Muscle of leg (tissue), 11 donors: ENCODE data around the gene CEP131. TPM values are rescaled to one million over a fixed set of nuclear protein-coding genes. Genes with fewer than 3 reads are reported as not detected.

Source experiments
- DNase-seq: peaks from one replicate; pipeline ENCODE4 v3.0.0; 2013
- H3K27ac ChIP-seq: one replicate; pipeline ENCODE4 v1.5.1; 2013; ENCODE audit warnings: mild to moderate bottlenecking, low read length, control low read depth
- H3K27me3 ChIP-seq: one replicate; pipeline ENCODE4 v1.6.1; 2013; ENCODE audit warnings: low read length; ENCODE audit not compliant: control insufficient read depth, insufficient read depth
- H3K36me3 ChIP-seq: one replicate; pipeline ENCODE4 v1.6.1; 2013; ENCODE audit warnings: low read length; ENCODE audit not compliant: control insufficient read depth, insufficient read depth
- H3K4me1 ChIP-seq: one replicate; pipeline ENCODE4 v1.6.1; 2013; ENCODE audit warnings: low read length; ENCODE audit not compliant: control insufficient read depth, insufficient read depth
- H3K4me3 ChIP-seq: one replicate; pipeline ENCODE4 v1.5.1; 2013; ENCODE audit warnings: low read length, control low read depth
- H3K9me3 ChIP-seq: replicated peaks from 2 replicates; pipeline ENCODE4 v1.6.1; 2013; ENCODE audit warnings: low read depth, low read length; ENCODE audit not compliant: control insufficient read depth
- WGBS: methylation state at CpG from one replicate; pipeline ENCODE4 v1.1.5; 2013; ENCODE audit warnings: missing lambda C conversion rate; ENCODE audit not compliant: insufficient coverage; 5-methylcytosine and 5-hydroxymethylcytosine counted together
- polyA plus RNA-seq, 8 donors: library from polyadenylated mRNA; unstranded; fragments of 120-200 nt; gene quantifications; one replicate each; pipeline versions ENCODE4 v1.2.1 to v1.2.3, GENCODE V29; 2013; ENCODE audit warnings: inconsistent platforms in 1 of 8, low replicate concordance in 1 of 8; ENCODE audit not compliant: insufficient read length in 8 of 8, insufficient read depth in 1 of 8
- total RNA-seq: library from RNA; stranded (reverse); fragments of 120-200 nt; gene quantifications from one replicate; pipeline ENCODE4 v1.2.4, GENCODE V29; 2013

Gene CEP131
- total and polyA plus RNA-seq, 9 donors: 8.3 to 16.4 (median 13.5) TPM

- WGBS: 24% methylated on average over 22 of the region's 25 CpGs
- Histone ChIP-seq H3K27ac (no peak overlapping the region), H3K4me3 (no peak overlapping the region), H3K36me3 (no peaks in the 10 kb centered on the region), H3K9me3 (no peaks in the 10 kb centered on the region), H3K4me1 (peaks cover 13% of the 10 kb centered on the region), H3K27me3 (no peaks in the 10 kb centered on the region)
- DNase-seq: peak; percentile 90
Observed at GRCh38 chr17:81142301-81143199, 80.2 kb downstream of the CEP131 start.

GRCh38 chr17:81140695-81141094, 82.1 kb downstream of the CEP131 start:
- H3K4me3 ChIP-seq: no peak overlapping the region
- WGBS: 92% methylated on average over 34 of the region's 37 CpGs

GRCh38 chr17:81140018-81140417, 82.7 kb downstream of the CEP131 start:
- 67% methylated on average over 4 of the region's 8 CpGs for WGBS
- Histone ChIP-seq H3K4me1 (peaks cover 18% of the 10 kb centered on the region), H3K4me3 (no peak overlapping the region), H3K27me3 (no peaks in the 10 kb centered on the region), H3K36me3 (no peaks in the 10 kb centered on the region), H3K9me3 (no peaks in the 10 kb centered on the region), H3K27ac (no peak overlapping the region)
- no peak for DNase-seq

More at GRCh38 chr17:81140695-81141094, 82.1 kb downstream of the CEP131 start:
- no peaks in the 10 kb centered on the region for H3K36me3 ChIP-seq
- peaks cover 17% of the 10 kb centered on the region for H3K4me1 ChIP-seq
- no peak overlapping the region for H3K27ac ChIP-seq
- DNase-seq: no peak
- no peaks in the 10 kb centered on the region for H3K9me3 ChIP-seq
- H3K27me3 ChIP-seq: no peaks in the 10 kb centered on the region

Other genes starting within 250 kb of the CEP131 start
- 7.8 TPM for gene CHMP6, start 231.1 kb downstream of the CEP131 start, total RNA-seq
- 10 to 100 TPM; 21.6 to 32.1 (median 25.6) TPM for gene CHMP6, start 231.1 kb downstream of the CEP131 start, polyA plus RNA-seq
- gene BAIAP2, start 187.8 kb downstream of the CEP131 start, total RNA-seq: 14.4 TPM
- gene BAIAP2, start 187.8 kb downstream of the CEP131 start, polyA plus RNA-seq: 10 to 100 TPM; 11.6 to 24.7 (median 17.2) TPM
- gene PVALEF, start 57.5 kb downstream of the CEP131 start, total RNA-seq: 1.2 TPM
- gene PVALEF, start 57.5 kb downstream of the CEP131 start, polyA plus RNA-seq: 1 to 10 TPM in 3 of 8 donors, under 1 TPM in 5; 0.21 to 1.4 (median 0.97) TPM
- 6.3 TPM for gene AATK, start 56.7 kb downstream of the CEP131 start, total RNA-seq
- 10 to 100 TPM in 4 of 8 donors, 1 to 10 TPM in 4; 7.8 to 18.1 (median 11.3) TPM for gene AATK, start 56.7 kb downstream of the CEP131 start, polyA plus RNA-seq
- gene TEPSIN, start 16.1 kb upstream of the CEP131 start, total RNA-seq: 8.9 TPM
- 10 to 100 TPM in 7 of 8 donors, 1 to 10 TPM in 1; 9.3 to 19.3 (median 14.6) TPM for gene TEPSIN, start 16.1 kb upstream of the CEP131 start, polyA plus RNA-seq
- 69.7 TPM for gene NDUFAF8, start 16.4 kb upstream of the CEP131 start, total RNA-seq
- 10 to 100 TPM; 36.3 to 55.8 (median 49.6) TPM for gene NDUFAF8, start 16.4 kb upstream of the CEP131 start, polyA plus RNA-seq
- gene SLC38A10, start 72.3 kb upstream of the CEP131 start, total RNA-seq: 36.7 TPM
- gene SLC38A10, start 72.3 kb upstream of the CEP131 start, polyA plus RNA-seq: 10 to 100 TPM; 40.7 to 60.1 (median 53.1) TPM
- 6.9 TPM for gene BAHCC1, start 172.5 kb upstream of the CEP131 start, total RNA-seq
- gene BAHCC1, start 172.5 kb upstream of the CEP131 start, polyA plus RNA-seq: 10 to 100 TPM in 7 of 8 donors, 1 to 10 TPM in 1; 8.5 to 17.4 (median 15.6) TPM